Tibial nerve (tissue), 4 donors: ENCODE results near the gene TSPYL1. TPM values are rescaled to one million over a fixed set of nuclear protein-coding genes. Genes with fewer than 3 reads are reported as not detected.
A peak's percentile ranks its signal among the peaks of the same experiment; 100 is the strongest.

Experiments used
- DNase-seq, 2 donors: peaks; one replicate each; pipeline ENCODE4 v3.0.0-alpha.2; 2019; ENCODE audit warnings: low spot score in 2 of 2
- H3K27ac ChIP-seq, 4 donors: fragments of 200-600 bp; sonication (generic) in 3 of 4; one replicate each; pipeline ENCODE4 v1.5.1; 2017 to 2019; ENCODE audit warnings: mild to moderate bottlenecking in 1 of 4
- H3K27me3 ChIP-seq, 2 donors: fragments of 200-600 bp; sonication (generic) in 1 of 2; one replicate each; pipeline versions ENCODE4 v1.5.1 to v1.6.0; 2017 to 2019
- H3K36me3 ChIP-seq, 3 donors: fragments of 200-600 bp; sonication (generic); one replicate each; pipeline ENCODE4 v1.5.1; 2018 to 2019
- H3K4me1 ChIP-seq, 4 donors: fragments of 200-600 bp; sonication (generic) in 3 of 4; one replicate each; pipeline ENCODE4 v1.5.1; 2017 to 2019
- H3K4me3 ChIP-seq, 4 donors: fragments of 200-600 bp; sonication (generic) in 3 of 4; one replicate each; pipeline ENCODE4 v1.5.1; 2017 to 2019; ENCODE audit warnings: mild to moderate bottlenecking in 1 of 4, moderate library complexity in 1 of 4
- H3K9me3 ChIP-seq, 4 donors: fragments of 200-600 bp; sonication (generic) in 3 of 4; one replicate each; pipeline ENCODE4 v1.5.1; 2017 to 2019
- CTCF ChIP-seq, 5 experiments: fragments of 200-600 bp in 3 of 5; fragments of 450-650 bp in 2 of 5; sonication (generic) in 3 of 5; IDR thresholded peaks; one replicate each; pipeline ENCODE4 v1.5.1; 2016 to 2019; ENCODE audit warnings: antibody characterized with exemption in 5 of 5, mild to moderate bottlenecking in 3 of 5, moderate library complexity in 2 of 5
- EP300 ChIP-seq, 2 donors: sonication (generic); formaldehyde crosslinking; IDR thresholded peaks; one replicate each; pipeline ENCODE4 v1.6.1; 2017; ENCODE audit warnings: antibody characterized with exemption in 2 of 2, mild to moderate bottlenecking in 1 of 2
- POLR2A ChIP-seq, 2 donors: fragments of 450-650 bp; IDR thresholded peaks; one replicate each; pipeline ENCODE4 v1.6.1; 2017; ENCODE audit warnings: antibody characterized with exemption in 2 of 2, mild to moderate bottlenecking in 2 of 2, moderate library complexity in 2 of 2
- WGBS, 2 donors: methylation state at CpG; one replicate each; pipeline ENCODE4 v1.1.5; 2018; 5-methylcytosine and 5-hydroxymethylcytosine counted together
- total RNA-seq, 4 donors: library from RNA; depleted of rRNA; stranded (reverse); fragments of >200 nt; gene quantifications; one replicate each; pipeline ENCODE4 v1.1.0, GENCODE V29; 2016

TSPYL1 gene
- total RNA-seq, 4 donors from 2014 or later: 39.8 to 53.6 (median 43.3) TPM

GRCh38 chr6:116255246-116255800 is 24.4 kb downstream of the TSPYL1 start:
- 30 to 32% methylated on average over 5 of the region's 5 CpGs for WGBS, 2 donors
- DNase-seq: no peak
- Histone ChIP-seq H3K9me3 (no peaks in the 10 kb centered on the region), H3K36me3 (peaks cover 0 to 19% (median 0%) of the 10 kb centered on the region in 3 donors), H3K27ac (peak overlapping the region in 2 of 4 donors; percentile 95 to 96), H3K4me1 (peaks cover 3 to 47% (median 38%) of the 10 kb centered on the region in 4 donors), H3K27me3 (no peaks in the 10 kb centered on the region), H3K4me3 (peak overlapping the region in 1 of 4 donors; percentile 89)
- TF ChIP-seq POLR2A (IDR thresholded peaks at IDR 0.05) (no peak), CTCF (IDR thresholded peaks at IDR 0.05) (no peak), EP300 (IDR thresholded peaks at IDR 0.05) (no peak)

GRCh38 chr6:116254297-116255056 is 25.3 kb downstream of the TSPYL1 start:
- WGBS, 2 donors: 6 to 10% methylated on average over 4 of the region's 4 CpGs
- no peak for DNase-seq
- peak in 1 of 2 donors; percentile 6 for TF ChIP-seq EP300 (IDR thresholded peaks at IDR 0.05)
- no peak for TF ChIP-seq CTCF (IDR thresholded peaks at IDR 0.05)
- TF ChIP-seq POLR2A (IDR thresholded peaks at IDR 0.05): no peak
- Histone ChIP-seq H3K4me3 (peak overlapping the region; percentile 84 to 97 (median 88)), H3K36me3 (peaks cover 0 to 13% (median 0%) of the 10 kb centered on the region in 3 donors), H3K4me1 (peaks cover 3 to 55% (median 39%) of the 10 kb centered on the region in 4 donors), H3K9me3 (no peaks in the 10 kb centered on the region), H3K27ac (peak overlapping the region; percentile 87 to 96 (median 91)), H3K27me3 (no peaks in the 10 kb centered on the region)

- Histone ChIP-seq H3K4me3 (peak within 1 kb of the TSS; percentile 84 to 97 (median 88)), H3K36me3 (peaks cover 0 to 5% (median 0%) of the 10 kb centered on the region in 3 donors), H3K4me1 (peaks cover 3 to 63% (median 39%) of the 10 kb centered on the region in 4 donors), H3K27ac (peak within 1 kb of the TSS; percentile 87 to 96 (median 91)), H3K27me3 (no peaks in the 10 kb centered on the region), H3K9me3 (no peaks in the 10 kb centered on the region)
- TF ChIP-seq CTCF (IDR thresholded peaks at IDR 0.05) (peak in 1 of 5 experiments; percentile 9), EP300 (IDR thresholded peaks at IDR 0.05) (peak in 1 of 2 donors; percentile 97), POLR2A (IDR thresholded peaks at IDR 0.05) (peak; percentile 86 to 95)
- WGBS, 2 donors: 1% methylated on average over 27 to 50 of the region's 53 CpGs
- DNase-seq: peak; percentile 88 to 96
Observed at GRCh38 chr6:116253505-116254296, 26.0 kb downstream of the TSPYL1 start, which contains the start of gene TSPYL4. TSS of gene TSPYL4 (minus strand) at chr6:116254075. CDS start at chr6:116254008, 67 bp downstream.

- TF ChIP-seq EP300 (IDR thresholded peaks at IDR 0.05) (no peak), POLR2A (IDR thresholded peaks at IDR 0.05) (no peak), CTCF (IDR thresholded peaks at IDR 0.05) (no peak)
- WGBS, 2 donors: 40 to 48% methylated on average over 11 of the region's 11 CpGs
- Histone ChIP-seq H3K27me3 (no peaks in the 10 kb centered on the region), H3K9me3 (no peaks in the 10 kb centered on the region), H3K4me3 (peak overlapping the region; percentile 84 to 97 (median 88)), H3K36me3 (peaks cover 0 to 4% (median 0%) of the 10 kb centered on the region in 3 donors), H3K27ac (peak overlapping the region; percentile 87 to 96 (median 91)), H3K4me1 (peaks cover 3 to 69% (median 41%) of the 10 kb centered on the region in 4 donors)
- DNase-seq: no peak
Observed at GRCh38 chr6:116253188-116253504, 26.6 kb downstream of the TSPYL1 start.
